Posterior vena cava (tissue), 2 donors: ENCODE measurements around the gene ITGB3BP. TPM values are rescaled to one million over a fixed set of nuclear protein-coding genes. Genes with fewer than 3 reads are reported as not detected.
A peak's percentile ranks its signal among the peaks of the same experiment; 100 is the strongest.
"Not testable (repeated sequence)": the region's sequence is repeated elsewhere in the genome, so short reads cannot be mapped to it uniquely, and the experiment has no call there.

ENCODE experiments used
- DNase-seq: peaks from one replicate; pipeline ENCODE4 v3.0.0-alpha.2; 2020; ENCODE audit warnings: low spot score
- intact Hi-C, 2 donors: fragments of 100-400 bp; cut with DNase I; formaldehyde crosslinking; loops; one replicate each; pipeline versions ENCODE4 v1.14.1 to v1.14.2; 2022 to 2023
- long read RNA-seq, 2 donors: library from polyadenylated mRNA; unstranded; transcript quantifications; one replicate each; pipeline ENCODE4 v2.0.0, GENCODE V29; 2020 to 2021
- total RNA-seq, 2 donors: library from RNA; stranded (reverse); fragmentation: NEBNext Ultra II Directional; extraction: Animal tissue kit (Norgen Biotek cat#: 25700); gene quantifications; one replicate each; pipeline ENCODE4 v1.2.1, GENCODE V29; 2021
- donor health status: DM: yes; HTN: yes; CAD: no.
- donor health status: DM: yes; HTN: yes; CAD: no.

The ITGB3BP gene, protein sequence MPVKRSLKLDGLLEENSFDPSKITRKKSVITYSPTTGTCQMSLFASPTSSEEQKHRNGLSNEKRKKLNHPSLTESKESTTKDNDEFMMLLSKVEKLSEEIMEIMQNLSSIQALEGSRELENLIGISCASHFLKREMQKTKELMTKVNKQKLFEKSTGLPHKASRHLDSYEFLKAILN
- 10 to 100 TPM; 13.5 to 19.5 TPM for total RNA-seq
- long read RNA-seq, donor 1, partial matches to known transcripts, result 1 of 2 reads
- long read RNA-seq, donor 1, other reads (novel, unspliced or antisense), result 1 of 2 reads
- long read RNA-seq, donor 2, transcript ITGB3BP-212 (10 exons, 1,285 nt), result major isoform, 6 of 12 reads
- long read RNA-seq, donor 2, partial matches to known transcripts, result 0 of 12 reads
- long read RNA-seq, donor 2, other reads (novel, unspliced or antisense), result 3 of 12 reads

DNA sequence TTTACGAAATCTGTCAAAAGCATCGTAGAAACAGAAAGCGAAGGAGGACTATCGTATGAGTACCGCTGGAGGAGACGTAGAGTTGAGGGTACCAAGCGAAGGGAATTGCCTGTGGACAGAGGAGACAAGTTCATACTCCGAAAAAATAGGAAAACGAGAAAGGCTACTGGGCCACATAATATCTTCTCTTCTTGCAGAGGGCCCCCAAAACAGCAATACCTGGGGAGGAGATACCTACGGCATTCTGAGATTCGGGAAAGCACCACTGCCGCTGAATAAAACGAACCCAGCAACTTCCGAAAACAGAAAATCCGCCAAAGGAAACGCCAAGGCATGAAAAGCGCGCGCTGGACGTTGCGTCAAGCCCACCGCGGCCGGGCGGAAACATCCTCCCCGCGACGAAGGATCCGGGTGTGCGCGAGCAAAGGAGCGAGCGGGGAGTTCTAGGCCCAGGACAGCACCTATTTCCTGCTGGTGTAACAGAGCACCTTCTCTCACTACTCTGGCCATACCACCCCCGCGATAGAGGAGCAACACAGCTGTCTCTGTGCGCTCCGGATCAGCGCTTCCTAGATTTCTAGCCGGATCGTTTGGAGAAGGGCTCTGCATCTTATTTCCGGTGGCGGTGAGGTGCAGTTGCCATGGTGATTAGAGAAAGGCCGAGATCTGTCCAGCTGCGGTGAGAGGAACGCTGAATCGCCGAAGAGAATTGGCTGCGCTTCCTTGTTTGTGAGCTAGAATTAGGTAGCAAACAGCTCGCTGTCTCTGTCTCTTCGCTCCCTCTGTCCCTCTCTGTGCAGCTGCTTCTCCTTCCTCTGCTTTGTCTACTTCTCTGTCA is at the start of gene ITGB3BP, which contains the start of gene EFCAB7:
TSS of gene ITGB3BP (minus strand) at position 335 of the 838 bp plus-strand sequence. CDS start at position 243, 92 bp downstream.
TSS of gene EFCAB7 (plus strand) at position 635 of the 838 bp plus-strand sequence. CDS start 2,048 bp downstream, outside the sequence.
- intact Hi-C loops, result no loop called here
- peak; percentile 94 for DNase-seq

DNA sequence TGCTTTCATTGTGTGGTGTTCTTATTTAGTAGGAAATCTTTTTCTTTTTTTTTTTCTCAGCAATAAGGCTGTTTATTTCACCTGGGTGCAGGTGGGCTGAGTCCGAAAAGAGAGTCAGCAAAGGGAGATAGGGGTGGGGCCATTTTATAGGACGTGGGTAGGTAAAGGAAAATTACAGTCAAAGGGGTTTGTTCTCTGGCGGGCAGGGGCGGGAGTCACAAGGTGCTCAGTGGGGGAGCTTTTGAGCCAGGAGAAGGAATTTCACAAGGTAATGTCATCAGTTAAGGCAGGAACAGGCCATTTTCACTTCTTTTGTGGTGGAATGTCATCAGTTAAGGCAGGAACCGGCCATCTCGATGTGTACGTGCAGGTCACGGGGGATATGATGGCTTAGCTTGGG is 49.7 kb upstream of the ITGB3BP start:
- not testable (repeated sequence) for DNase-seq
- intact Hi-C loops, result loop anchor here in 1 of 2 donors (10.0 kb wide), 1 partner anchor 672 kb away; no protein-coding TSS in a partner anchor

DNA sequence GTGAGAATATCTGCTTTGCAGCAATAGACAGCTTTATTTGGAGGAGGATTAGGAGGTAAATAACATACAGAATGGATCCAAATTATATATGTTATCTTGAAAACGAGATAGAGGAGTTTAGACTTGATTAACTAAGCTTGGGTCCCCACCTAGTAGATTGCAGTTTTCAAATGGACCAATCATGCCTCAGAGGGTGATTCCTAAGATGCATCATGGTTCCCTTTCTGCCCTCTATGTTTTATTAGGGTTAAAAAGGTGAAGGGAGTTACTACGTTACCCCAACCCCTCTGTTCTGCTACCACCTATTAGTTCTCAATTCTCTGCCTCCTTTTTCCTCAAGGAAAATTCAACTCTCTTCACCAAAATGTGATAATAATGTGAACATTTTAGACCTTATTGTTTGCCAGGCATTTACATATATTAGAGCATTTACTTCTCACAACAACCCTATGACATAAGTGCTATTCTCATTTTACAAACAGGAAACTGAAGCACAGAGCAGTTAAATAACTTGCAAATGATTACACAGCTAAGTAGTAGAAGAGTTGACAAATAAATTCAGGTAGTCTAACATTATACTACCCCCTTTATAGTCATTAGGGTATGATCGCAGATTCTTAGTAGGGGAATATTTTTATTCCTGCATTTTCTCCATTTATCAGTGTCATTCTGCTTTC is 46.8 kb upstream of the ITGB3BP start:
- DNase-seq, result no peak
- intact Hi-C loops, result loop anchor here in 1 of 2 donors (10.0 kb wide), 1 partner anchor 675 kb away; no protein-coding TSS in a partner anchor

DNA sequence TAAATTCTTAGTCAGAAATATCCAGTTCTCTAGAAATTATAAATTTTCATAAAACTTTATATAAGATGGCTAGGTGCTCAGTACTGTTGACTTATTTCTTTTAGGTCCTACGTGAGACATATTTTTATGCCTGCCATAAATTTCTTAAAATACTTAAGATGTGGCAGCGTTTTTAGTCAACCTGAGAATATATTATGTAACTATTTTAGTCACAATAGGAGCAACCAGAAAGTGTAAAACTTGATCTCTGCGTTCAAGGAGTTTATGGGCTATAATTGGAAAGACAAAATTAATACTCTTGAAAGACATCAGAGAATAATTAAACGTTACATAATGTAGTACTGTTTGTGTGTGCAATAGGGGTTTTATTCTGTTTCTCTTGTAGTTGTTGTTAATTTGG is 46.0 kb upstream of the ITGB3BP start:
- no peak for DNase-seq
- intact Hi-C loops, result no loop called here

DNA sequence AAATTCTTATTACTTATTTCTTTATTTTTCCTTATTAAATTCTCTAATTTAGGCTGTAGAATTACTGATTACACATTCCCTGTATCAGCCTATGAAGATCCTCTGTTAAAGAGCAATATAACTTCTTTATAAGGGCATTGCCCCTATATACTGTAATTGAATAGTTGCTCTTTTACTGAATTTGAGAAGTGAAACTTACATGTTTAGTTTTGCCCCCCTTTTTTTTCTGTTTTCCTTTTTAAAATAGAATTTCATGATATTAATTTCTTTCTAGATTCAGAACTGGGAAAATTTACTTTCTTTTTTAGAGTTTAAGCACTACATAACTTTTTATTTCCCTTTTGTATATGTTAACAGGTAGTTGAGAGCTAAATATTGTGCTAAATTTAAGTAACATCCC is 40.7 kb upstream of the ITGB3BP start:
- no peak for DNase-seq
- intact Hi-C loops, result no loop called here

DNA sequence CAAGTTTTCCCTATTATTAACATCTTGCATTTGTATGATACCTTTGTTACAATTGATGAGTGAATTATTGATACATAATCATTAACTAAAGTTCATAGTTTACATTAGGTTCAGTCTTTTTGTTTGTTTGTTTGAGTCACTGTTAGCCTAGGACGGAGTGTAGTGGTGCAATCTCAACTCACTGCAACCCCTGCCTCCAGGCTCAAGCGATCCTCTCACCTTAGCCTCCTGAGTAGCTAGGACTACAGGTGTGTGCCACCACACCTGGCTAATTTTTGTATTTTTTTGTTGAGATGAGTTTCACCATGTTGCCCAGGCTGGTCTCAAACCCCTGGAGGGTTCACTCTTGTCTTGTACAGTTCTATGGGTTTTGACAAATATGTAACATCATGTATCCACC is 36.3 kb upstream of the ITGB3BP start:
- intact Hi-C loops, result no loop called here
- no peak for DNase-seq

DNA sequence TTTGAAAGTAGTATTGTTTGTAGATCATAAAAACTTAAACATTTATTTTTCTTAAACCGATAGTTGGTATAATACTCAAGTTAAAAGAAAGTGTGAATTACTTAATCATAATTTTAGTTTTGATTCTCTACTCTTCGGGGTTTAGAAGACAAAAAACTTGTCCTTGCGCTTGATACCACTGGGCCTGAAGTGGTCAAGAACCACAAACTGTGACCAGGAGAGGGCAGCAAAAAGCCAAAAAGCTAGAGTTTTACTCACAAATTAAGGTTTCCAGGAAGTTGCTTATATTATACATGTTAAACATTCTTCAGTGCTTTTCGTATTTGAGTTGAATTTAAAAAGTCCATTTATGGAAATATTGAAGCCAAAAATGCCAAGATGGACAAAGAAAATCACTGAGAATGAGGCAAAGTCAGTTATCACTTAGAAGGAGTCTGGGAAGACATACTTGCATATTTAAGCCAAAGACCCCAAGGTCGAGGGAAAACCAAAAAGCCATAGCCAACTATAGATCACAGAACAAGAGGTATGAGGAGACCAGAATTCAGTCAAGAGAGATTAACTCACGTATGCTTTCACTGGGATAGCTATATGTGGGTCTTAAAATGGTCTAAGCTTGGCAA is 34.5 kb upstream of the ITGB3BP start:
- intact Hi-C loops, result no loop called here
- no peak for DNase-seq

DNA sequence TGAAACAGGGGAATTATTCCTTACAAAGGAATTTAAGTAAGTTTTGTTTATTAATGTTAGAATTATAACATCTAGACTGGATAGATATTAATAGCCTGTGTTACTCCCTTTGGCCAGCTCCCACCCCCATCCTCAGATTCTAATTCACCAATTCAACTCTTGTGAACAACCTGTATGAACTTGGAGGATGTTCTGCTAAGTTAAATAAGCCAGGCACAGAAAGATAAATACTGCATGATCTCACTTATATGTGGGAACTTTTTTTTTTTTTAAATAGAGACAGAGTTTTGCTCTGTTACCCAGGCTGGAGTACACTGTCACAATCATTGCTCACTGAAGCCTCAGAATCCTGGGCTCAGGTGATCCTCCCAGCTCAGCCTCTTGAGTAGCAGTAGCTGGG is 32.5 kb upstream of the ITGB3BP start:
- no peak for DNase-seq
- intact Hi-C loops, result no loop called here

DNA sequence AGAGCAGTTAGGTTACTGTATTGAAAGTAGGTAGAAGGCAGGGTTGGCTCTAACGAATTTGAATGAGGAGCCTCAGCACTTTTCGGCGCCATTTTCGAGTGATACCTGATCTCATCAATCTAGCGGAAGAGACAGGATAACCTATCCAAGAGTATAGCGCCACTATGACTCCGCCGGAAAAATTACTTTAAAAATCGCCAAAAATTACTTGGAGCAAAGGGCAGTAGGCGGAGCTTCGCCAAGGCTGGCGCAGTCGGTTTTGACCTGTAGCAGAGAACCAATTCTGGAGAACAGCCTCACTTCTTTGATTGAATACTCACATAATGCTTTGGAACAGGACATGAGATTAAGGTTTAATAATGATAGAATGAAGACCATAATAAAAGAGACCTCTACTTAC is 25.9 kb upstream of the ITGB3BP start:
- DNase-seq, result no peak
- intact Hi-C loops, result no loop called here

DNA sequence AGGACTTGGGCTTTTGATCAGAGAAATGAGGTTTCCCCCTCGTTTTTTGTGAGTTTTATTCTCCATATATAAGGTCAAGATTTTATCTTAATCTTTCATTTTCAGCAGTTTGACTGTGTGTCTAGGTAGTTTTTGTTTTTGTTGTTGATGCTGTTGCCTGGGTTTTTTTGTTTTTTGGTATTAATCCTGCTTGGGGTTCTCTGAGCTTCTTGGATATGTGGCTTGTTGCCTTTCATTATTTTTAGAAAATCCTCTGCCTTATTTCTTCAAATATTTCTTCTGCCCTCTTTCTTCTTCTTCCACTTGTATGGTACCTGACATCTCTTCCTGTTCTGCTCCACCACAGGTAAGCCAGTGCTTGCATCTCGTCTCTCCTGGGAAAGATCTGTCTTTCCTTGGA is 25.3 kb upstream of the ITGB3BP start:
- no peak for DNase-seq

DNA sequence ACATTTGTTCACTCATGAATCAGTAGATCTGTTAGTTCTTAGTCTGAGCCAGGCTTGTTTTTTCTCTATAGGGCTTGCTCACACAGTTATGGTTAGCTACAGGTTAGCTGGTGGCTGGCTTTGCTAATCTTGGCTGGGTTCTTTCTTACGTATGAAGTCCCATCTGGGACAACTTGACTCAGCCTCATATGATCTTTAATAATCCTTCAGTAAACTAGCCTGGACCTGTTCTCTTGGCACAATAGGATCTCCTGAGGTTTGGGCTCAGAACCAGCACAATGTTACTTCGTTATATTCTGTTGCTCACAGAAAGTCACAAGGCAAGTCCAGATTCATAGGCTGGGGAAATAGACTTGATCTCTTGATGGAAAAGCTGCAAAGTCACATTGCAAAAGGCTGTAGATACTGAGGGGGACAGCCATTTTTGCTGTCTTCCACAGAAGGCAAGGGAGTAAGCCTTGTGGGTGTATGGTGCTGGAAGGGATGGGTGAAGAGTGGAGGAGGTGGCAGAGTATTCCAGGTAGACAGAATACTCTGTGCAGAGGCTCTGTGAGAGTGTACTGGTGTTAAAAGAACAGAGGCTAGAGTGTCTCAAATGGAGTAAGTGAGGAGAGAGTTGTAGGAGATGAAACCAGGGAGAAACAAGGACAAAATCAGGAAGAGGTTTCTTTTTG is 24.7 kb upstream of the ITGB3BP start:
- DNase-seq, result no peak
- intact Hi-C loops, result no loop called here

More for the DNA sequence above, 25.3 kb upstream of the ITGB3BP start:
- intact Hi-C loops, result no loop called here

DNA sequence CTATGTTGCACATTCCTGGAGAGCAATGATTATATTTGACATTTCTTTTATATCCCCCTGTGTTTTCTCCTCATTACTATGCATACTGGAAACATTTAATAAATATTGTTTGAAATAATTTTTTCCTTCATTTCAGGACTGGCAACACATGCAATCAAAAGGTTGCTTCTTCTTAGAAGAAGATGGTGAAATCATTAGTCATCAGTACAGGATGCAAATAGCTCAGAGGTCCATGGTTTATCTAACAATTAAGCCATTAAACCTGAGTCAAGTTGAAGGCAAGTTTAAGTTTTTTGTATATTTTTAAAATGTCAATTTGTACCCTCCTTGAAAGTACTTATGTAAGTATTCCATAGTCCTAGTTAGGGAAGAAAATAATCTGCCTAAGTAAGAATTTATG is 22.8 kb upstream of the ITGB3BP start:
- intact Hi-C loops, result no loop called here
- no peak for DNase-seq

DNA sequence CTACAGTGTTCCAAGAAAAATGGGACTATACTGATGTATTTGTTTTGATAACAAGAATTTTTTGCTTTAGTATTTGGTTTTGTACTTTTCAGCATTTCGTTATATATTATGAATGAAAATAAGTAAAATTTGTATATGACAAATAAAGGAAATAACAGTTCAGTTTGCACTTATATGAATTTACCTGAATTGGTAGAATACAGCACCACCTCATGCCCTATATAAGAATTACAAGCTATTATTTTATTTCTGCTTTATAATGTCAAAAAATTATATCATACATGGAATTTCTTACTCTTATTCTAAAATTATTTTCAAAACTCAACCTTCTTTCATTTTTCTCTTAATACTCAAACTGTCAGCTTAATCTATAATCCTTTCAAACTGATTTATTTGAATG is 14.9 kb upstream of the ITGB3BP start:
- intact Hi-C loops, result no loop called here
- DNase-seq, result no peak

DNA sequence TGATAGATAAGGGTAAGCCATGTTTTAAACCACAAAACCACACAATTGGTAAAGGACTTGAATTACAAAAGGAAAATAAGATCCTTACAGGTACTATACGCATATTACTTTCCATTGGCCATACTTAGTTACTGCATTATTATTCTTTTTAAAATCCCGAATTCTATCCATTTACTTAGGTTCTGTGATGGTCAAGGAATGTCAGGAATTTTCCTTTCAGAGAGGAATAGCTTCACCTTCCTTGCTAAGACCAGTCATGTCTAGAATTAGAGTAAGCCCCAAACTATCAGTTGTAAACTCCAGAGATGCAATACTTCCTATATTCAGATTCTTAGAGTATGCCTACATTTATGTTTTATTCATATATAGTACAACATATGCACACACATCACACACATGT is 14.0 kb upstream of the ITGB3BP start:
- intact Hi-C loops, result no loop called here
- no peak for DNase-seq

DNA sequence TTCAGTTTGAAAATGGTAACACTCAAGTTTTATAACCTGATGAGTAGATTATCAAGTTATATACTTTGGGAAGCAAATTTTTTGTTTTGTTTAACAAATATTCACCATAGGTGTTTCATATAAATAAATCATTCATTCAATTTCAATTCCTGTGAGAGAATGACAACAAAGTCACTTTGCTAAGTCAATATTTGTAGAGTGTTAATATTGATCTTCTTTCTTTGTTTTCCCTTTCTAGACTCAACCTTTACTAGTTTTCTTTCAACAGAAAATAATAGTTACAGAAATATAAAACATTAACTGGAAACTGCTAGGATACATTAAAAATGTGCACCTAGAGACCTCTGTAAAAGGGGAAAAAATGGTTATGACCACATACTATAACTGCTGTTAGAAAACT is 11.4 kb upstream of the ITGB3BP start:
- intact Hi-C loops, result no loop called here
- no peak for DNase-seq

DNA sequence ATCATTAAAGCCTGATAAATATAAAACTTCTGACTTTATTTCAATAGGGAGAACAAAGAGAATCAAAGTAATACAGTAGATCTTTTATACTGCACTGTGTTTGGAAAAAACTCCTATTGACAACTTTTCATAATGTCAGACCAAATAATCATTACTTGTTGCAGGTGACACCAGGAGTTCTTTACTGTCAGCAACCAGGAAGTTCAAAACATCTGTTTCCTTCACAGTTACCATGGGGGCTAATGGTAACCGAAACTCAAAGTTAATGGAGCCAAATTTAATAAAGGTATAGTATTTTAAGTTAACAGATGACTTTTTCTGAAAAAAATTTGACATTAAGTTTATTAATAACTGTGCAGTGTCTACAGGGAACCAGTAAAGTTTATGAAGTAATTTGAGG is 10.9 kb upstream of the ITGB3BP start:
- no peak for DNase-seq
- intact Hi-C loops, result no loop called here

DNA sequence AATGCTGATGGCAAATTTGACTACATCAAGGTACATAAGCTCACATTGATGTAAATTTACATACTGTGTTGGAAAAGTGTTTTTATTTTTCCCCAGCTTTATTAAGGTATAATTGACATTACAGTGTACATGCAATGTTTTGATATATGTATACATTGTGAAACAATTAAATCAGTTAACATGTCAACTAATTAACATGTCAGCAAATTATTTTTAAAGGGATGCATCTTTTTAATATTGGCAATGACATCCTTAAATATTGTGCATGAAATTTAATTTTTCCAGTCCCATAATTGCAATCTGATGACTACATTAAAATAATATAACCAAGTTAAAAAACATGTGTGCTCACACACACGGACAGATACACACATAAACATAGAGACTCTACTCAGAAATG is 9.7 kb upstream of the ITGB3BP start:
- no peak for DNase-seq
- intact Hi-C loops, result no loop called here

DNA sequence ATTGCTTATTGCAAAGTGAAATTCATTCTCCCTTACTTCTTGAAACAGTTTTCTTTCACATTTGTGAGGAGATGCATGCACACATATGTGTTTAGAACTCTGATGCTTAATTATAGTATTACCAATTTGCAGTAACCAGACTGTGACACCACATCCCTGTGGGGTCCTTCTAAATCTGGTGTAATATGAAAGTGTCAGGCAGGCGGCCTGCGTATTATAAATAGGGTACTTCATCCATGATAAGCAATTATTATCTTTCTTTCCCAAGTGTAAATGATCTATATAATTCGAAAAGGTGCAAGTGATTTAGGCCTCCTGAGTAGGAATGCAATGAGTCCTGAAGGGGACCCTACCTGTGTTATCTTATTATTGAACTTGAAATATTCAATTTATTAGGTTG is 1.2 kb upstream of the ITGB3BP start:
- DNase-seq, result no peak
- intact Hi-C loops, result no loop called here

DNA sequence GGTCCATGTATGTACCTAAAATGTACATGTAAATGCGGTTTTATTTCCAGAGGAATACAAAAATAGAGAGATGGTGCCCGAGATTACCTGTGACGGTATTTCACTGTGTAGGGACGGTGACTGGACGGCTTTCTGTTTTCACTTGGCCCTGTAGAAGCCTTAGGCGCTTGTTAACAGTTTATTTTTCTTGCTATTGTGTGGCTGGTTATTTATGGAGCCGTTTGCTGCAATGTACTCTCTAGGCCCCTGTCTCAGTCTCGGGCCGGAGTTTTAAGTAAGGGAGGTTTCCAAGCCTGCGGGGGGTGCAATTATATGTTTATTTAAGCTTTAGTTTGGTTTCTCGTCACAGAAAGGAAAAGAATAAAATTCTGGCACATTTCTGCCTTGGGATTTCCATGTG is 713 bp upstream of the ITGB3BP start:
- intact Hi-C loops, result no loop called here
- DNase-seq, result no peak
